Rectal smooth muscle tissue (tissue), 1 donor: Measurements from ENCODE around the gene SKOR1.
A peak's percentile ranks its signal among the peaks of the same experiment; 100 is the strongest.

Experiments used
- H3K27ac ChIP-seq: one replicate; pipeline ENCODE4 v1.7.0; 2013; ENCODE audit warnings: low read depth, low read length, inconsistent platforms
- H3K27me3 ChIP-seq: one replicate; pipeline ENCODE4 v1.7.0; 2013; ENCODE audit warnings: low read length; ENCODE audit not compliant: control insufficient read depth, insufficient read depth
- H3K36me3 ChIP-seq: one replicate; pipeline ENCODE4 v1.7.0; 2013; ENCODE audit warnings: low read length; ENCODE audit not compliant: control insufficient read depth, insufficient read depth
- H3K4me1 ChIP-seq: one replicate; pipeline ENCODE4 v1.7.0; 2013; ENCODE audit warnings: low read length; ENCODE audit not compliant: control insufficient read depth, insufficient read depth
- H3K4me3 ChIP-seq: one replicate; pipeline ENCODE4 v1.7.0; 2013; ENCODE audit warnings: low read length
- H3K9ac ChIP-seq: one replicate; pipeline ENCODE4 v1.7.0; 2013; ENCODE audit warnings: low read length

SKOR1 gene

DNA sequence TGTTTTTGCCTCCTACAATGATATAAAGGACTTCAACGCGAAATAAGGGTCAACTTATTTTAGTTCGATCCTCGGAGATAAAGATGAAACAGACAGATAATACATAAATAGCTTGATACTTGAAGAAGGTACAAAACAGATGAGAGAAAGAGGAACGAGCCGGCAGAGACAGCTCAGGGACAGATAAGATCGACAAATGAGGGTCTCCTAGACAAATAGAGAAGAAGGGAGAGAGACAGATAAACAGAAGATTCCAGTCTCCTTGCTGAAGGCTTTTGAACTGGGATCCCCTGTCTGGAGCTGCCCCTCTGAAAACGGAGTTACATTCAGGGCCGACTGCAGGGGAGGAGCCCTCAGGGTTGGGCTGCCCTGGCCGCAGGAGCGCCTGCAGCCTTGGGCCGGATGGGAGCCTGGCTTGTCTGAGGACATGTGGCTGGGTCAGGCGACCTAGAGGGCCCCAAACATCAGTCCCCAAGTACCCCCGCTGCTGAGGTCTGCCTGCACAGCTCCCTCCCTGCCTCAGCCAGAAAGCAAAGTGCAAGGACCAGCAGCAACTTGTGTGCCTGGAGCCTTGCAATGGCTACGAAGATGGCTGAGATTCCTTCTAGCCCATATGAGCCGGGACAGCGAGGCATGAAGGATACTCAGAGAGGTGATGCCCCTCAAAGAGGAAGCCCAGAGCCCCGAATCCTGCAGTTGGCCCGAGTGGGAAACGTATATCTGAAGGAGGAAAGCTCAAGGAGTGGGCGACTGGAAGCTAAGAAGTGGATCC lies 926 bp upstream of the SKOR1 start:
- H3K4me1 ChIP-seq: no peaks in the 10 kb centered on the region
- H3K4me3 ChIP-seq: no peak overlapping the region

DNA sequence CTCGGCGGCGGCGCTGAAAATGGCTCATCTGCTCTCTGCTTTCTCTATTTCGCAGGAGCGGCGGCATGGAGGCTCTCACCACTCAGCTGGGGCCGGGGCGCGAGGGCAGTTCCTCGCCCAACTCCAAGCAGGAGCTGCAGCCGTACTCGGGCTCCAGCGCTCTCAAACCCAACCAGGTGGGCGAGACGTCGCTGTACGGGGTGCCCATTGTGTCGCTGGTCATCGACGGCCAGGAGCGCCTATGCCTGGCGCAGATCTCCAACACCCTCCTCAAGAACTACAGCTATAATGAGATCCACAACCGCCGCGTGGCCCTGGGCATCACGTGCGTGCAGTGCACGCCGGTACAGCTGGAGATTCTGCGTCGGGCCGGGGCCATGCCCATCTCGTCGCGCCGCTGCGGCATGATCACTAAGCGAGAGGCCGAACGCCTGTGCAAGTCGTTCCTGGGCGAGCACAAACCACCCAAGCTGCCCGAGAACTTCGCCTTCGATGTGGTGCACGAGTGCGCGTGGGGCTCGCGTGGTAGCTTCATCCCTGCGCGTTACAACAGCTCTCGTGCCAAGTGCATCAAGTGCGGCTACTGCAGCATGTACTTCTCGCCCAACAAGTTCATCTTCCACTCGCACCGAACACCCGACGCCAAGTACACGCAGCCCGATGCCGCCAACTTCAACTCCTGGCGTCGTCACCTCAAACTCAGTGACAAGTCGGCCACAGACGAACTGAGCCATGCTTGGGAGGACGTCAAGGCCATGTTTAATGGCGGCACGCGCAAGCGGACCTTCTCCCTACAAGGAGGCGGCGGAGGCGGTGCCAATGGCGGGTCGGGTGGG lies 790 bp downstream of the SKOR1 start:
- Histone ChIP-seq H3K27ac (no peak overlapping the region), H3K9ac (no peak overlapping the region), H3K4me3 (peak overlapping the region; percentile 1), H3K27me3 (peaks cover 70% of the 10 kb centered on the region), H3K36me3 (no peaks in the 10 kb centered on the region), H3K4me1 (no peaks in the 10 kb centered on the region)

More for the DNA sequence above, 926 bp upstream of the SKOR1 start:
- Histone ChIP-seq H3K27ac (no peak overlapping the region), H3K27me3 (peaks cover 71% of the 10 kb centered on the region), H3K9ac (no peak overlapping the region), H3K36me3 (no peaks in the 10 kb centered on the region)

DNA sequence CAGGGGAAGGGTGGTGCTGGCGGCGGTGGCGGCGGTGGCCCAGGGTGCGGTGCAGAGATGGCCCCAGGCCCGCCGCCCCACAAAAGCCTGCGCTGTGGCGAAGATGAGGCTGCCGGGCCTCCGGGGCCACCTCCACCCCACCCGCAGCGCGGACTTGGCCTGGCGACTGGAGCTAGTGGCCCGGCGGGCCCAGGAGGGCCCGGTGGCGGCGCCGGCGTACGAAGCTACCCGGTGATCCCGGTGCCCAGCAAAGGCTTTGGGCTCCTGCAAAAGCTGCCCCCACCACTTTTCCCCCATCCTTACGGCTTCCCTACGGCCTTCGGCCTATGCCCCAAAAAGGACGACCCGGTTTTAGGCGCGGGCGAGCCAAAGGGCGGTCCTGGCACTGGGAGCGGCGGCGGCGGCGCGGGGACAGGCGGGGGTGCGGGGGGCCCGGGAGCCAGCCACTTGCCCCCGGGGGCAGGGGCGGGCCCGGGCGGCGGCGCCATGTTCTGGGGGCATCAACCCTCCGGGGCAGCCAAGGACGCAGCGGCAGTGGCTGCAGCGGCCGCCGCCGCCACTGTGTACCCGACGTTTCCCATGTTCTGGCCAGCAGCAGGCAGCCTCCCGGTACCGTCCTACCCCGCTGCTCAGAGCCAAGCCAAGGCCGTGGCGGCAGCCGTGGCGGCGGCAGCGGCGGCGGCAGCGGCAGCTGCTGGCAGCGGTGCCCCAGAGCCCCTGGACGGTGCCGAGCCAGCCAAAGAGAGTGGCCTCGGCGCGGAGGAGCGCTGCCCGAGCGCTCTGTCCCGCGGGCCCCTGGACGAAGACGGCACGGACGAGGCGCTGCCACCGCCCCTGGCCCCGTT lies 1.6 kb downstream of the SKOR1 start:
- Histone ChIP-seq H3K9ac (no peak overlapping the region), H3K27me3 (peaks cover 68% of the 10 kb centered on the region), H3K4me1 (no peaks in the 10 kb centered on the region), H3K4me3 (no peak overlapping the region), H3K27ac (no peak overlapping the region), H3K36me3 (no peaks in the 10 kb centered on the region)

DNA sequence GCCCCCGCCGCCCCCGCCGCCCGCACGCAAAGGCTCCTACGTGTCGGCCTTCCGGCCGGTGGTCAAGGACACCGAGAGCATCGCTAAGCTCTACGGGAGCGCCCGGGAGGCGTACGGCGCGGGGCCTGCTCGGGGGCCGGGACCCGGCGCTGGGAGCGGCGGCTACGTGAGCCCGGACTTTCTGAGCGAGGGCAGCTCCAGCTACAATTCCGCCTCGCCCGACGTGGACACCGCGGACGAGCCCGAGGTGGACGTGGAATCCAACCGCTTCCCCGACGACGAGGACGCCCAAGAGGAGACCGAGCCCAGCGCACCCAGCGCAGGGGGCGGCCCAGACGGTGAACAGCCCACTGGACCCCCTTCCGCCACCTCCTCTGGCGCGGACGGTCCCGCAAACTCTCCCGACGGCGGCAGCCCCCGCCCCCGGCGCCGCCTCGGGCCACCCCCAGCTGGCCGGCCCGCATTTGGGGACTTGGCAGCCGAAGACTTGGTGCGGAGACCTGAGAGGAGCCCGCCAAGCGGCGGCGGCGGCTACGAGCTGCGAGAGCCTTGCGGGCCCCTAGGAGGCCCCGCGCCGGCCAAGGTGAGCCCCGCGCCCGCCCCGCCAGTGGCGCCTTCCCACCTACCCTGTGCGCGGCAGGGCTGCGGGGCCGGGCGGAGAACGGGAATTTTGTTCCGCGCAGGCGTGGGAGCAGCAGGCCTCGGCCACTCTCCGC lies 2.4 kb downstream of the SKOR1 start:
- no peaks in the 10 kb centered on the region for H3K4me1 ChIP-seq

DNA sequence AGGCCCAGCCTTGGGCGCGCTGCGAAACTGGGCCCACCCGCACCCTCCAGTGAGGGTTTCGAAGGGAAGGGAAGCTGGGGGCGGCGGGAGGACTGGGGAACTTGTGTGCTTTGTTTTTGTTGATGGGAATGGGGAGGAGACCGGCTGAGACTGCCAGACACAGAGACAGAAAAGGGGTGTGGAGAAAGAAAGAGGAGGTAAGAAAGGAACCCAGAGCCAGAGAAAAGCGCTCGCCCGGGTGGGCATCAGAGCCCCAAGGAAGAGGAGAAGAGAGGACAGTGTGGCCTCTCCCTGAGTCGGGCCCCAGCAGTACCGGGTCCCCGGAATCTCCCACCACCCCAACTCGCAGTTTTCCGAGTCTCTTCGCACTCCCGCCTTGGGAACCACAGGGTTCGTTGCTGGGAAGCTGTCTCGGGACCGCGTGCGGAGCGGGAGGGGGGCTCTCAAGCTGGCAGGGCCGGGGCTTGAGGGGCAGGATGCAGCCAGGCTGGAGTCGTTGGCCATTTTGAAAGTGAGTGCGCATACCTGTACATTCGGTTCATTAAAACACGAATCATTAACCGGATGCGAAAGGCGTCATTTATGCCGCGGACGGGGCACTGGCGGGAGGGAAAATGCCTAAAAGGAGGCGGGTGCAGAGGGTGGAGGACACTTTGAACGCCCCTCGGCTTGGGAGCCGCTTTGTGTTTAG lies 3.1 kb downstream of the SKOR1 start:
- Histone ChIP-seq H3K27me3 (peaks cover 74% of the 10 kb centered on the region), H3K9ac (no peak overlapping the region), H3K4me3 (peak overlapping the region; percentile 7), H3K36me3 (no peaks in the 10 kb centered on the region), H3K27ac (no peak overlapping the region), H3K4me1 (no peaks in the 10 kb centered on the region)

More for the DNA sequence above, 2.4 kb downstream of the SKOR1 start:
- no peak overlapping the region for H3K4me3 ChIP-seq
- H3K27ac ChIP-seq: no peak overlapping the region
- no peak overlapping the region for H3K9ac ChIP-seq
- H3K27me3 ChIP-seq: peaks cover 69% of the 10 kb centered on the region
- H3K36me3 ChIP-seq: no peaks in the 10 kb centered on the region

GRCh38 chr15:67828969-67829646 lies 3.8 kb downstream of the SKOR1 start:
- Histone ChIP-seq H3K4me3 (no peak overlapping the region), H3K4me1 (peaks cover 3% of the 10 kb centered on the region), H3K36me3 (no peaks in the 10 kb centered on the region), H3K27ac (no peak overlapping the region), H3K27me3 (peaks cover 73% of the 10 kb centered on the region), H3K9ac (no peak overlapping the region)

GRCh38 chr15:67829647-67830504 lies 4.6 kb downstream of the SKOR1 start:
- Histone ChIP-seq H3K9ac (no peak overlapping the region), H3K27me3 (peaks cover 73% of the 10 kb centered on the region), H3K27ac (no peak overlapping the region), H3K4me3 (no peak overlapping the region), H3K4me1 (peaks cover 3% of the 10 kb centered on the region), H3K36me3 (no peaks in the 10 kb centered on the region)

DNA sequence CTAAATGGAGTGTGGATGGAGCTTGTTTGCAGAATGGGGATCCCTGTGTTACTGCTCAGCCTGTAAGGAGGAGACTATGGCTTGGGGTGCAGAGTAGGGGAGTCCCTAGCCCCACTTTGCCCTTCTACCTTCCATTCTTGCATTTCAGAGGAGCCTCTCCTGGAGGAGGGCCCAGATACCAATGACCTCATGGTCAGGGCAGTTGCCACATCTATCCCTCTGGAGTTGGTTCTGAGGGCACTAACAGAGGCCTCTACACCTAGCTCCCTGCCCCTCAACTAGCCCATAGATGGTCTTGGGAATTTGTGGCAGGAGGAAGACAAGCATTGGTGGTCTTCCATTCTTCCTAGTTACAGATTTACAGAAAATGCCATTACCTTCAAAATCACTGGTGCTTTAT lies 6.1 kb downstream of the SKOR1 start:
- Histone ChIP-seq H3K36me3 (no peaks in the 10 kb centered on the region), H3K4me3 (no peak overlapping the region), H3K9ac (no peak overlapping the region), H3K27ac (no peak overlapping the region), H3K4me1 (peaks cover 3% of the 10 kb centered on the region), H3K27me3 (peaks cover 77% of the 10 kb centered on the region)

- H3K36me3 ChIP-seq: no peaks in the 10 kb centered on the region
- peaks cover 76% of the 10 kb centered on the region for H3K27me3 ChIP-seq
- H3K9ac ChIP-seq: no peak overlapping the region
- H3K4me1 ChIP-seq: peaks cover 3% of the 10 kb centered on the region
- no peak overlapping the region for H3K27ac ChIP-seq
- no peak overlapping the region for H3K4me3 ChIP-seq
Observed at GRCh38 chr15:67832031-67832551, 6.8 kb downstream of the SKOR1 start.

DNA sequence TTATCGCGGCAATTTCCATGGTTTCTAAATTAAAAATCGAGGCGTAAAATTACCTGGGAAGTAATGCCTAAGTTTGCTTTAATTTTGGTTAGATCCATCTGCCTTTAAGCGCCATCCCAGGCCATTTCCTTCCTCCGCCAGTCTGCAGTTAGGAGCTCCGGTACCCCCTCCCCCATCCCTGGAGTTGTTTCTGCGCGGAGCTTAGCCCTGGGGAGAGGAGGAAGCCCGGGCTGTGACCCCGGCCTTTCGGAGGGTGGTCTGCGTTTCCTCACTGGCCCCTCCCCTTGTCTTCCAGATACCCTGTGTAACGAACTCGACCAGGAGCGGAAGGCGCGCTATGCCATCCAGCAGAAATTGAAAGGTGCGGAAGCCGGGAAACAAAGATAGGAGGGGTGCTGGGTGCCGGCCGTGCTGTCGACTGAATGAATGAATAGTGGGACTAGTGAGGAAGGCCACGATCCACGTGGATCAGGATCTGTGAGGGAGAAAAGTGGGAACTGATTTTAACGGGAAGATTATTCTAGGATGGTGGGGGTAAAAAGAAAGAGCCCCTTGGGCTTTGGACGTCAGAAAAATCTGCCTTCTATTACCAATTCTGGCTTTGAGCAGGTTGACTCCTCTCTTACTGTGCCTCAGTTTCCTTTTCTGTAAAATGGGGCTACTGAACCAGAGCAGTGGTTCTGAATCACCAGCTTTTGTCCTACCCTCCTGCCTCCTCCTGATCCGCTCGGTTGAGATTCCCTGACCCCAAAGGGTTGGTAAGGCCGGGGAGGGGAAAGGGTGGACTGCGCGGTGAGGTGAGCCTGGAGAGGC lies 7.8 kb downstream of the SKOR1 start:
- H3K9ac ChIP-seq: no peak overlapping the region
- H3K4me3 ChIP-seq: peak overlapping the region; percentile 56
- H3K27ac ChIP-seq: no peak overlapping the region
- H3K36me3 ChIP-seq: no peaks in the 10 kb centered on the region
- H3K27me3 ChIP-seq: peaks cover 70% of the 10 kb centered on the region
- H3K4me1 ChIP-seq: peaks cover 3% of the 10 kb centered on the region
